K562 (cell line): Measurements from ENCODE around the gene ITGA11. TPM values are rescaled to one million over a fixed set of nuclear protein-coding genes. Genes with fewer than 3 reads are reported as not detected.

Source experiments
- ATAC-seq: fragments of 200-7000 bp; cut with Tn5 transposase; 3 replicates; pipeline ENCODE4 v1.9.1; 2020; ENCODE audit warnings: moderate library complexity
- BruUV-seq: library from RNA; stranded (reverse); fragments of 400-500 nt; replicated peaks from 2 replicates; lab custom pipeline; 2021; lab: Mats Ljungman, UMichigan
- CTCF ChIA-PET: fragments of 300-600 bp; formaldehyde crosslinking; extraction: SDS; loops from one replicate; lab custom pipeline; 2021; ENCODE audit warnings: low intra/inter-chr PET ratio; lab: Yijun Ruan, JAX
- POLR2A ChIA-PET: fragments of 300-600, 350-650 bp; sonication (Branson Sonifier 250); formaldehyde crosslinking; extraction: SDS; loops from one replicate; lab custom pipeline; 2021; ENCODE audit warnings: antibody characterized with exemption, inconsistent platforms; lab: Yijun Ruan, JAX
- DNase-seq, 4 experiments: peaks; one replicate each; pipeline versions ENCODE4 v3.0.0 to v3.0.0-alpha.2; 2011 to 2018; ENCODE audit warnings: low spot score in 3 of 4, mixed read lengths in 3 of 4; ENCODE audit errors: extremely low read depth in 1 of 4
- FAIRE-seq: peaks from 2 replicates; lab custom pipeline; 2011; peaks lifted over from hg19 to GRCh38; lab: Jason Lieb, UNC
- H2AFZ ChIP-seq: 2 replicates; pipeline ENCODE4 v1.6.0; 2011; ENCODE audit warnings: low read depth, low read length, control low read depth, inconsistent platforms
- H3K27ac ChIP-seq: fragments of 200-600 bp; 3 replicates; pipeline ENCODE4 v1.8.0; 2011; ENCODE audit warnings: low read depth, mild to moderate bottlenecking, control low read depth, inconsistent platforms, low read length, moderate library complexity, mixed read lengths; ENCODE audit errors: extremely low read depth
- H3K27me3 ChIP-seq, 2 experiments: fragments of 300-600 bp in 1 of 2; 2 replicates in 1 of 2; 3 replicates in 1 of 2; pipeline versions ENCODE4 v1.6.0 to v1.8.0; 2011; ENCODE audit warnings: inconsistent platforms in 2 of 2, low read length in 2 of 2, mild to moderate bottlenecking in 1 of 2, mixed read lengths in 1 of 2, moderate library complexity in 1 of 2; ENCODE audit not compliant: control insufficient read depth in 2 of 2, insufficient read depth in 2 of 2
- H3K36me3 ChIP-seq: fragments of 300-600 bp; 3 replicates; pipeline ENCODE4 v1.8.0; 2011; ENCODE audit warnings: mild to moderate bottlenecking, low read length, inconsistent platforms; ENCODE audit not compliant: control insufficient read depth, insufficient read depth
- H3K4me1 ChIP-seq, 2 experiments: fragments of 200-600 bp in 1 of 2; replicated peaks in 1 of 2; 2 replicates in 1 of 2; 3 replicates in 1 of 2; pipeline versions ENCODE4 v1.5.1 to v1.8.0; 2011; ENCODE audit warnings: inconsistent platforms in 2 of 2, low read length in 2 of 2, mild to moderate bottlenecking in 1 of 2, mixed read lengths in 1 of 2, moderate library complexity in 1 of 2; ENCODE audit not compliant: control insufficient read depth in 2 of 2, insufficient read depth in 2 of 2
- H3K4me2 ChIP-seq: 2 replicates; pipeline ENCODE4 v1.6.1; 2011; ENCODE audit warnings: low read length, control low read depth, inconsistent platforms, mixed read lengths; ENCODE audit not compliant: insufficient read depth
- H3K4me3 ChIP-seq: fragments of 200-600 bp; sonication (generic), shearing (Covaris generic); 2 replicates; pipeline ENCODE4 v1.5.1; 2016; ENCODE audit warnings: control low read depth, inconsistent platforms
- H3K79me2 ChIP-seq: fragments of 200-600 bp; 3 replicates; pipeline ENCODE4 v1.8.0; 2011; ENCODE audit warnings: low read length, inconsistent platforms; ENCODE audit not compliant: control insufficient read depth, insufficient read depth
- H3K9ac ChIP-seq, 2 experiments: 2 replicates each; pipeline versions ENCODE4 v1.6.0 to v1.6.1; 2011; ENCODE audit warnings: low read depth in 2 of 2, low read length in 2 of 2, control low read depth in 1 of 2, inconsistent platforms in 1 of 2, mild to moderate bottlenecking in 1 of 2, mixed read lengths in 1 of 2; ENCODE audit not compliant: insufficient read depth in 1 of 2
- H3K9me1 ChIP-seq: one replicate; pipeline ENCODE4 v1.6.0; 2011; ENCODE audit warnings: inconsistent platforms, mild to moderate bottlenecking, low read length, moderate library complexity; ENCODE audit not compliant: control insufficient read depth, insufficient read depth
- H3K9me3 ChIP-seq: replicated peaks from 2 replicates; pipeline ENCODE4 v1.5.1; 2011; ENCODE audit warnings: low read depth, low read length, inconsistent platforms; ENCODE audit not compliant: control insufficient read depth, insufficient read depth
- H4K20me1 ChIP-seq: replicated peaks from 2 replicates; pipeline ENCODE4 v1.6.1; 2011; ENCODE audit warnings: low read length, inconsistent platforms, mixed read lengths; ENCODE audit not compliant: control insufficient read depth, insufficient read depth
- CHD7 ChIP-seq: fragments of 200-600 bp; sonication (generic); IDR thresholded peaks from one replicate; pipeline ENCODE4 v1.6.1; 2012; ENCODE audit warnings: mild to moderate bottlenecking, low read depth, low read length, inconsistent platforms
- WGBS: fragments of 100-300 bp; shearing (Covaris generic); methylation state at CpG from one replicate; pipeline ENCODE4 v1.1.6; 2016; ENCODE audit warnings: low coverage, mixed read lengths; ENCODE audit not compliant: insufficient coverage; ENCODE audit errors: missing lambda C conversion rate; 5-methylcytosine and 5-hydroxymethylcytosine counted together
- in situ Hi-C: fragments of 300-500 bp; cut with MboI; formaldehyde crosslinking; loops from 4 replicates; pipeline ENCODE4 v1.15.0; 2018; ENCODE audit warnings: inconsistent platforms, mixed read lengths
- intact Hi-C: fragments of 100-400 bp; cut with micrococcal nuclease; formaldehyde crosslinking; loops from 2 replicates; pipeline ENCODE4 v1.14.2; 2022
- polyA plus RNA-seq, 8 experiments: library from polyadenylated mRNA; depleted of rRNA in 4 of 8; stranded (reverse) in 5 of 8; unstranded in 3 of 8; fragments of >200 nt; fragmentation: Nextera tagmentation in 2 of 8; fragmentation: Illumina TruSeq in 1 of 8; extraction: Ambion mirVana in 2 of 8; extraction: Trizol in 1 of 8; gene quantifications; 2 replicates each; pipeline versions ENCODE4 v1.2.1 to v1.2.3, GENCODE V29; 2011 to 2014; ENCODE audit warnings: inconsistent platforms in 1 of 8, missing spikeins in 1 of 8
- total RNA-seq, 7 experiments: library from RNA; depleted of rRNA in 6 of 7; stranded (reverse); fragments of >200 nt in 6 of 7; fragmentation: Illumina TruSeq in 2 of 7; extraction: Trizol in 2 of 7; gene quantifications; 2 replicates each; pipeline versions ENCODE4 v1.2.1 to v1.2.3, GENCODE V29; 2011 to 2021; ENCODE audit warnings: low replicate concordance in 1 of 7

The ITGA11 gene
- total and polyA plus RNA-seq, 9 of the 15 experiments (the other 6 are each of a cell fraction or from before 2014, with no cell fraction given), result 0.01 TPM; not detected in 8

GRCh38 chr15:68442041-68442440 lies 10.1 kb upstream of the ITGA11 start:
- DNase-seq, result no peak
- ChIA-PET CTCF (no interaction called here), POLR2A (interaction anchor here (1.5 kb wide), 1 partner anchor 9 kb away, joined by 3 read pairs; no protein-coding TSS in a partner anchor)
- intact Hi-C loops (no loop called here), in situ Hi-C loops (no loop called here)
- H3K4me1 ChIP-seq, result no peaks in the 10 kb centered on the region
- no TSS peak for BruUV-seq
- H3K27ac ChIP-seq, result no peak overlapping the region
- H4K20me1 ChIP-seq, result no peaks in the 10 kb centered on the region
- no peaks in the 10 kb centered on the region for H3K36me3 ChIP-seq
- peaks cover 0 to 11% of the 10 kb centered on the region in 2 experiments; a peak in 3 of 5 replicates for H3K27me3 ChIP-seq
- no peak overlapping the region for H3K9ac ChIP-seq
- no peaks in the 10 kb centered on the region for H3K9me3 ChIP-seq
- no peak for TF ChIP-seq CHD7
- no peaks in the 10 kb centered on the region for H3K9me1 ChIP-seq
- no peak for ATAC-seq
- 2% methylated on average over 4 of the region's 4 CpGs for WGBS
- FAIRE-seq, result no peak
- H3K4me3 ChIP-seq, result no peak overlapping the region
- H2AFZ ChIP-seq, result no peak overlapping the region
- no peak overlapping the region for H3K4me2 ChIP-seq
- no peaks in the 10 kb centered on the region for H3K79me2 ChIP-seq
